ENCODE data around the gene YBX1.

YBX1 gene

GRCh38 chr1:42735477-42736105, 53.4 kb downstream of the YBX1 start:
- DNase-seq = no peak

DNA sequence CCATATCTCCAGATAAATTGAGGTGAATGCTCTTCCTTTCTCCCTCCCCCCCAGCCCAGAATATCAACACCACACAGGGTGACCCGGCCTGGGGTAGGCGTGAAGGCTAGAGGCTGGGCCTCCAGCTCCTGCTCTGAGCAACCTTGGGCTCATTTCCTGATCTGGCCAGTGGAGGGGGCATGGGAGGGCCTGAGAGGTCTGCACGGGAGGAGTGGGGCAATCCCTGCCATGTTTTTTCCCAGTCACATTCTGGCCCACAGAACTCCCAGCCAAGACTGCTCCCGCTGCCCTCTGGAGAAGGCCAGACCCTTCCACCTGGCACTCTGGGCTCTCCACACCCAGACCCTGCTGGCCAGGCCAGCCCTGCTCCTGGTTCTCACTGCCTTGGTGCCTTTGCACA, 53.9 kb downstream of the YBX1 start:
- no peak for DNase-seq

DNA sequence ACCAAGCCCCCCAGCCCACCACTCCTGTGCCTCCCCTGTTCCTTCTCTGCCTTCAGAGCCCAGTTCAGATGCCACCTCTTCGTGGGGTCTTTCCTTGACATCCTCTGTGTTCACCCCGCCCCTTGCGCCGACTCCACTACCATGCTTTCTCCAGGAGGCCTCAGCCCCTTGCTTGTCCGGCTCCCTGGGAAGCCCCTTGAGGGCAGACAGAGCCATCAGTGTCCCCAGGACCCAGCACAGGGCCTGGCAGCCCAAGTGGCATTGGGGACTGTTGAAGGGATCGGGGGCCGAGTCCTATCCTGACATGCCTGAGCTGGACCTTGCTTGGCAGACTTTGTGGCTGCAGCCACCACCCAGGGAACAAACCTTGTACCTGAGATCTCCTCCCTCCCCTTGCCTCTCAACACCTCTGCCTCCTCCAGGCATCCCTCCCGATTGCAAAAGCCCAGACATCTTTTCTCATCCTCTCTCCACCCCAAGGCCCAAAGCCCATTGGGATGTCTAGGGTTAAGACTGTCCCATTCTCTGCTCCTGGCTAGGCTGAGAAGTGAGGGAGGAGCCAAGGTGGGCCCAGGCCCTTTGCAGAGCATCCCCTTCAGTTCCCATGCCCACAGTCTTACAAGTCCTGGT, 54.5 kb downstream of the YBX1 start:
- no peak for DNase-seq

DNA sequence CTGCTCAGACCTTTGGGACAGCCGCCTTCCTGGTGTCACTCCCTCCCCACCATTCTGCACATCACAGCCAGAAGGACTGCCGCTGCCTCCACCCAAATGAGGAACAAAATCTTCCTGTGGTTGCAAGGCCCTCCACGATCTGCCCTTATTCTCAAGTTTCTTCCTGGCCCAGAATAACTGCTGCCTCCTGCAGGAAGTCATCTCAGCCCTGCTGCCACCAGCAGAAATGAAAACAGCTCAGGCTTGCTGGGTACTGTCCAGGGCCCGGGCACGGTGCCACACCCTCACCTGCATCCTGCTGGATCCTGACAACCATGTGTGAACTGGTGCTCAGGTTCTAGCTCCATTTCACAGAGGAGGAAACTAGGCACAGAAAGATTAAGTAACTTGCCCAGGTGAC, 55.0 kb downstream of the YBX1 start:
- DNase-seq = no peak

GRCh38 chr1:42737986-42738677, 55.9 kb downstream of the YBX1 start:
- no peak for DNase-seq

DNA sequence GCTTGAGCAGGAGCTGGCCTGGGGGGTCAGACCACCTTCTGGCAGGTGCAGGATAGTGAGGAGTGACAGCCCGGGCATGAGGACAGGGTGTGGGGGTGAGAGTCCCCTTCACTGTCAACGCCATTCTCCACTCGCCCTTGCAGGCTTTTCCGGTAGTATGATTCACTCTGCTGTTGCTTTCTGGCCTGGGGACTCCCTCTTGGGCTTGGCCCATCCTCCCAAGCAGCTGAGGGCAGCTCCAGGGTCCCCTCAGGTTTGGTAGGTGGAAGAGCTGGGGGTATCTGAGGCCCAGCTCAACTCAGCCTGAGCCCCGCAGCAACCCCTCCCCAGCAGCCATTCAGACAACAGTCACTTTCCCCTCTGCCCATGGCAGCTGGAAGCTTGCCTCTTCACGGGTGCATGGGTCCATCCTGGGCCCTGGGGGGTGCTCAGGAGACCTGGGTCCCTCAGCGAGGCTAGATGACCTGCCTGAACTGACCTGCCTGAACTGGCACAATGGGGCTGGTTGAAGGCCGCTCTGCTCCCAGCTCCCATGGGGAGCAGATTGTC, 56.5 kb downstream of the YBX1 start:
- DNase-seq = no peak

GRCh38 chr1:42739753-42740700, 57.8 kb downstream of the YBX1 start, which contains the start of gene CLDN19:
Gene CLDN19, minus strand, starts transcription at chr1:42740236. Its CDS starts 173 bp downstream, at chr1:42740063.
- no peak for DNase-seq

DNA sequence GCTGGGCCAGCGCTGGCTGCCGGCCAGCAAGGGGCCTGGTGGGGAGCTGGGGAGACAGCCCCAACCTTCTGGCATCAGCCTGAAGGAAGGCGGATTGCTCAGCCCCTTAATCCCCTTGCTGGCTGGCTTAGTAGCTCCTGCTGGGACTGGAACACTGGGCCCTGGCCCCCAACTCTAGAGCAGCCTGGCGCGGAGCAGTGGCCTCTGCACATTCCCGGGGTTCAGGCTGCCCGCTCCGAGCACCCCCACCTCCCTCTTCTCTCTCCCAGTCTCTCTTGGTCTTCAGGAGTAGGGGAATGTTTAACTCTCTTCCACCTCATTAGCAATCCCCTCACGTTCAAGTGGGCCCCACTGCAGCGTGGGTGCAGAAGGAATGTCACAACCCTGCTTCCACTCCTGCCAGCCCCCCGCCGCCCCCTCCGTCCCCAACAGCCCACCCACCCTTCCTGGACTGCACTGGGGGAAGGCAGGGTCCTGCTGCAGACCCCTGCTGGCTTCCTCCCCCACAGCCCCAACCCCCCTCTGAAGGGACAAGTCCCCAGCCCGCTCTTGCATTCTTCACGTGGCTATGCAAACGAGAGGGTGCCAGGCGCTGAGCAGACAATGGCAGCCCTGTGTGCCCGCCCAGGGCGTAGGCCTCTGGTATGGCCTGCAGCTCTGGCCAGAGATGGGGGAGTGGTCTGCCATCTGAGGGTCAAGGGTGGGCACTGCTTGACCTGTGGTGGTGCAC, 58.8 kb downstream of the YBX1 start:
- DNase-seq = no peak

- no peak for DNase-seq
Measured at GRCh38 chr1:42741706-42742105, 59.5 kb downstream of the YBX1 start.

DNA sequence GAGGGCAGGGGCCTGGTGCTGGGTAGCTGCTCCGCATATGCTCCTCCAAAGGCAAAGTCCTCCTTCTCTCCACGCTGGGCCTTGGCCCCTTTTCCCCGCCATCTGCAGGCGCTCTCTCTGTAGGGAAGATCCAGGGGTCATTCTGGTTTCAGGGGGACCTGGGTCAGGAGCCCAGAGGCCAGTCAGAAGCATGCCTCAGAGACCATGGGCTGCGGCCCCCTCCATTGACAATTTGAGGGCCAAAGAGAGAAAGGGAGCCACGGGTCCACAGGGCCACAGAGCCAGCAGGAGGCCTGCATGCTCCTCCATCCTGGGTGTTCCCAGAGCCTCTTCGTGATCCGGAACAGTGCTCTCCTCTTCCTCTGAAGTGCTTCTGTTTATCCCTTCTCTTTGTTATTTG, 59.9 kb downstream of the YBX1 start:
- DNase-seq = no peak

- DNase-seq = no peak
Measured at GRCh38 chr1:42742617-42743316, 60.5 kb downstream of the YBX1 start.

DNA sequence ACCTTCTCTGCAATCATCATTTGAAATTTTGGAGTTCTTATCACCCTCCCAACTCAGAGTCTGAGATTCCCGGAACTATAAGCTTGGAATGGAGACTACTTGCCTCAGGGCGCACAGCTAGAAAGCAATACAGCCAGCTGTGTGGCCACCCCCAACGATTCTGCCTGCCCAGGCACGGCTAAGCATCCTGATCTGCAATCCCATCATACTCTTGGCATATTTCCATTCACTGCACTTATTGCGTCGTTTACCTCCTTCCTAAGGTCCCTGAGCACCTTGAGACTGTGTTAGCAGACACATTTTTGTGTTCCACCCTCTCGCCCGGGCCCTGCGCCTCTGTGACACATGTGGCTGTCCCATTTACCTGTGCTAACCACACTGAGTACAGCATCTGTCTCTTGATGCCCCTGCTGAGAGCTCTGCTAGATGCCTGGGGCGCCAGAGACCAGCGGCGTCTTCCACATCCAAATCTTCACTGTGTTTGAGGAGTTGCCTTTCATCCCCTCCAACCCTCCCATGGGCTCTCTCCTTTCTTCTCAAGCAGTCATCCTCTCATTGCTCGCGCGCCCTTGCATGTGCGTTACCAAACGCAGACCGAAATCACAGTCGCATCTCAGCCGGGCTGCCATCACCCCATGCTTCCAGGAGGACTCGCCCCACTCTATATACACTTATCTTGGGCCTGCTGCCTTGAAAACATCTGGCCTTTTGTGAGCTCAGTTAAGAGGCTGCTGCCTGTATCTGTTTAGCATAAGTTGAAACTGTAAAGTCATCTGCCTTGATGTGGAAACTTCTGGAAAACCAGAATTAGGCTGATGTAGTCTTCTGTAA, 61.3 kb downstream of the YBX1 start:
- DNase-seq = no peak

DNA sequence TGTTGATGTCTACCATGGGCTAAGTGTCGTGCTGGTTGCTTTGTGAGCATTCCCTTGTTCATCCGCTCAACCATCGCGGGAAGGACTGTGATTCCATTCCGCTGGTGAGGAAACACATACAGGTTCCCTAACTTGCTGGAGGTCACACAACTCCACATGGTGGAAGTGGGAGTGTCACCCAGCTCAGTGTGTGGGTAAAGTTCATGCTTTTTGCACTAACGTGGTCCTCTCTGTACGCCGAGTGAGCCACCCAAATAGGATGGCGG, 61.9 kb downstream of the YBX1 start:
- DNase-seq = no peak

DNA sequence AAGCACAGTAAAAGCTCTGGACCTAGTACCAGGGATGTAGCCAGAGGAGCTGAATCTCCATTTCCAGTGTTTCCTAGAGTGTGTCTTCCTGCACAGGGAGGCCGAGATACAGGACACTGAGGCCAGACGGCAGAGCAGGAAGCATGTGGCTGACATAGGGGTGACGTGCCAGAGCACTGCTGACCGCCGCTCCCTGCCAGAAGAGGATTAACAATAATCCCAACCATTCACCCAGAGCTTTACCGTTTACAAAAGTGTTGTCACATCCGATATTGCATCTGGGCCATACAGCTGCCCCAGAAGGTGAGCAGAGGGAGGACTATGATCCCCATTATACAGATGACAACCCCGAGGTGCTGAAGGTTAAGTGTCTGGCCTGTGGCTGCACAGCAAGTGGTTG, 63.6 kb downstream of the YBX1 start:
- DNase-seq = no peak

- no peak for DNase-seq
Measured at GRCh38 chr1:42746436-42747105, 64.4 kb downstream of the YBX1 start.

- no peak for DNase-seq
Measured at GRCh38 chr1:42747125-42747524, 64.9 kb downstream of the YBX1 start.

GRCh38 chr1:42748021-42748420, 65.8 kb downstream of the YBX1 start:
- DNase-seq = no peak

DNA sequence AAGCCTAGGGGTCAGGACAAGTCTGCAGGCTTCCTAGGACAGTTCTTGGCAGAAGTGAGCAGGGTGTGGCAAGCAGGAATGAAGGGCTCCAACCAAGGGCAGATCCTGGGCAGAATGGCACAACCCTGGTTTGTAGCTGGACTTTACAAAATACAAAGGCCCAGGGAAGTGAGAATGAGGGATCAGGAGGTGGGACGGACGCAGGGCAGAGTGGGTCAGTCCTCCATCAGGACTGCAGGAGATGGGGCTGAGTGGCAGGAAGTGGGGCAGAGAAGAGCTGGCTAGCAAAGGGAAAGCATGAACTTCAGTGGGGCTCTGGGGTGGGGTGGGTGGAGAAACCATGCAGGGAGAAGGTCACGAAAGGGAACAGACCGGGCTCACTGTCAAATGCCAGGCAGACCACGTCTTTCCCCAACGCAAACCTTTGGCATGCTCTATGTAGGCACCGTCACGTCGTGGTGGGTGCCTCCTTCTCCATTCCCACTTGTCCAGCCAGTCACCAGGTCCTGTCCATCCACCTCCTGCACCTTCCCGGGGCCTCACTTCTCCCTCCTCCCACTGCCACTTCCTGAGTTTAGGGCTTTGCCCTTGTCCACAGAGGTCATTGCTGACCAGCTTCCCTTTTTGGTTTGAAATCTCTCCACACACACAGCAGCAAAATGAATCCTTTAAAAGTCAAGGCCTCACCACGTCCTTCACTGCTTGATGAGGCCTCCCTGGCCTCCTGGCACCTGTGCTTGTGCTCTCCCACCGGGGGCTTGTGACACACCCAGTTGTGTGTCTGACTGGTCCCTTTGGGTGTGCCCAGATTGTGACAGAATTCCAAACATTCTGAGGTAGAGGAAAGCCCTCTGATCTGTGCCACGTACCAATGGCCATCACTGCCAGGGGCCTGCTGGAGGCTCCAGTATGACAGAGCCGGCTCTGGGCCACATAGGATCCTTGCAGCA, 66.5 kb downstream of the YBX1 start:
- DNase-seq = no peak

DNA sequence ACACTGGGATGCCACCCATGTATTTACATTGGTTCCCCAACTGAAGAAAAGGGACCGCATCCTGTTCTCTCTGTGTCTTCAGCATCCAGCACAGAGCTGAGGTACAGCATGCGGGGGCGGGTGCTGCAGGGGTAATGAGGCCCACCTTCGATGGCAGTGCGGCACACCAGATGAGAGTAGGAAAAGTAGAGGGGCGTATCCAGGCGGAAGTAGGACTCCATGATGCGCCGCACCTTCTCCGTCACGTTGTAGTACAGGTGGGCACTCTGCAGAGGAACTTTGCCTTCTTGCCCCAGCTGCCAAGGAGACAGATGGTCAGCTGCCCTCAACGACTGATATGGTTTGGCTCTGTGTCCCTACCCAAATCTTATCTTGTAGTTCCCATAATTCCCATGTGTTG, 67.8 kb downstream of the YBX1 start:
- no peak for DNase-seq

Data from fibroblast of skin of abdomen (primary cell).